Upper lobe of left lung (tissue), 6 donors: Measurements from ENCODE around the gene TMEM132E. TPM values are rescaled to one million over a fixed set of nuclear protein-coding genes. Genes with fewer than 3 reads are reported as not detected.

Source experiments
- ATAC-seq, 2 donors: fragments of 200-7000 bp; cut with Tn5 transposase; one replicate each; pipeline ENCODE4 v1.9.1; 2022; ENCODE audit warnings: mild to moderate bottlenecking in 2 of 2, moderate library complexity in 2 of 2; ENCODE audit not compliant: low FRiP score in 2 of 2
- DNase-seq, 2 donors: peaks; one replicate each; pipeline ENCODE4 v3.0.0-alpha.2; 2019 to 2020
- H3K27ac ChIP-seq, 4 donors: fragments of 200-600 bp; sonication (generic); one replicate each; pipeline ENCODE4 v1.5.1; 2016 to 2019
- H3K27me3 ChIP-seq, 4 donors: fragments of 200-600 bp; sonication (generic); one replicate each; pipeline ENCODE4 v1.5.1; 2017 to 2019
- H3K36me3 ChIP-seq, 4 donors: fragments of 200-600 bp; sonication (generic); one replicate each; pipeline ENCODE4 v1.5.1; 2016 to 2019
- H3K4me1 ChIP-seq, 4 donors: fragments of 200-600 bp; sonication (generic); one replicate each; pipeline ENCODE4 v1.5.1; 2018 to 2019
- H3K4me3 ChIP-seq, 4 donors: fragments of 200-600 bp; sonication (generic); one replicate each; pipeline ENCODE4 v1.5.1; 2017 to 2019; ENCODE audit warnings: mild to moderate bottlenecking in 2 of 4, moderate library complexity in 1 of 4
- H3K9me3 ChIP-seq, 4 donors: fragments of 200-600 bp; sonication (generic); one replicate each; pipeline ENCODE4 v1.5.1; 2018 to 2019
- EP300 ChIP-seq, 4 donors: sonication (generic); formaldehyde crosslinking; IDR thresholded peaks; one replicate each; pipeline ENCODE4 v1.5.1; 2017; ENCODE audit warnings: antibody characterized with exemption in 4 of 4, control low read depth in 2 of 4
- POLR2A ChIP-seq, 4 donors: fragments of 450-650 bp; IDR thresholded peaks; one replicate each; pipeline ENCODE4 v1.5.1; 2016 to 2017; ENCODE audit warnings: antibody characterized with exemption in 4 of 4, mild to moderate bottlenecking in 2 of 4
- POLR2AphosphoS5 ChIP-seq, 2 donors: sonication (generic); formaldehyde crosslinking; IDR thresholded peaks; one replicate each; pipeline ENCODE4 v1.5.1; 2017; ENCODE audit warnings: antibody characterized with exemption in 2 of 2
- WGBS, 2 donors: methylation state at CpG; one replicate each; pipeline ENCODE4 v1.1.5; 2017 to 2018; 5-methylcytosine and 5-hydroxymethylcytosine counted together
- total RNA-seq, 6 donors: library from RNA; depleted of rRNA in 4 of 6; stranded (reverse); fragments of >200 nt in 4 of 6; gene quantifications; one replicate each; pipeline versions ENCODE4 v1.1.0 to v1.2.1, GENCODE V29; 2016 to 2021
- TF ChIP-seq, protein P1 (sequence below), 6 experiments: fragments of 450-650 bp in 4 of 6; fragments of 200-600 bp in 2 of 6; sonication (generic) in 2 of 6; IDR thresholded peaks; one replicate each; pipeline ENCODE4 v1.5.1; 2016 to 2019; ENCODE audit warnings: antibody characterized with exemption in 6 of 6
- donor health status: DM: no; HTN: no; CAD: no; lungs with moderate emphysema.
- donor health status: DM: no; HTN: yes; CAD: no; lungs with severe emphysema.

TMEM132E gene
- total RNA-seq, 6 donors from 2014 or later: 0.06 to 0.17 TPM; not detected in 4

DNA sequence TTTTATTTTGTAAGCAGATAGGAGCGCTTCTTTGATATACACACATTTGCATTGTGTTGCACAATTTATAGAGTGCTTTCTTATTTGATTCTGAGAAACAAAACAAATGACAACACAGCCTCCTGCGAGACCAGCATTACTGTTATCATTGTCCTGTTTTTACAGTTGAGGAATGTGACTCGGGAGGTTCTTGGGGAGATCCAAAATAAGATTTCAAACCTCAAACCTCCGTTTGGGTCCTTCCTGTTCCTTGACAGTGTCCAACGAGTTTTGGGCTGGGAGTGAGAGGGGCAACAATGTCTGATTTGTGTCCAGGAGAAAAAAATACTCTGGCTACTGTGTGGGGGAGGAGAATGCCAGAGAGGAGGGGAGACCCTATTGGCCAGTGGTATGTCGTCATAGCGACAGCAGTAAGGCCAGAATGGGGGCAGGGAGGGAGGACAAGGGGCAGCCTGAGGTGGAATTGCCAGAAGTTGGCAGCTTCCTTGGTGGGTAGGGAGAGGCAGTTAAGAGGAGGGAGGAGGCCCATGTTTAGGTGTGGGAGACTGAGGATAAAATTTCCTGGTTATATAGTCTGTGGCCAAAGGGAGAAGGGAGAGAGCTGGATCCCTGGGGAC lies 45.5 kb downstream of the TMEM132E start:
- Histone ChIP-seq H3K9me3 (no peaks in the 10 kb centered on the region), H3K4me1 (peaks cover 0 to 9% (median 3%) of the 10 kb centered on the region in 4 donors), H3K27me3 (peaks cover 0 to 29% (median 9%) of the 10 kb centered on the region in 4 donors), H3K36me3 (no peaks in the 10 kb centered on the region), H3K27ac (no peak overlapping the region), H3K4me3 (no peak overlapping the region)
- no peak for DNase-seq
- 28 to 34% methylated on average over 7 of the region's 7 CpGs for WGBS, 2 donors
- no peak for ATAC-seq
- TF ChIP-seq POLR2AphosphoS5 (IDR thresholded peaks at IDR 0.05) (no peak), EP300 (IDR thresholded peaks at IDR 0.05) (no peak), POLR2A (IDR thresholded peaks at IDR 0.05) (no peak)
- TF ChIP-seq, protein P1, sequence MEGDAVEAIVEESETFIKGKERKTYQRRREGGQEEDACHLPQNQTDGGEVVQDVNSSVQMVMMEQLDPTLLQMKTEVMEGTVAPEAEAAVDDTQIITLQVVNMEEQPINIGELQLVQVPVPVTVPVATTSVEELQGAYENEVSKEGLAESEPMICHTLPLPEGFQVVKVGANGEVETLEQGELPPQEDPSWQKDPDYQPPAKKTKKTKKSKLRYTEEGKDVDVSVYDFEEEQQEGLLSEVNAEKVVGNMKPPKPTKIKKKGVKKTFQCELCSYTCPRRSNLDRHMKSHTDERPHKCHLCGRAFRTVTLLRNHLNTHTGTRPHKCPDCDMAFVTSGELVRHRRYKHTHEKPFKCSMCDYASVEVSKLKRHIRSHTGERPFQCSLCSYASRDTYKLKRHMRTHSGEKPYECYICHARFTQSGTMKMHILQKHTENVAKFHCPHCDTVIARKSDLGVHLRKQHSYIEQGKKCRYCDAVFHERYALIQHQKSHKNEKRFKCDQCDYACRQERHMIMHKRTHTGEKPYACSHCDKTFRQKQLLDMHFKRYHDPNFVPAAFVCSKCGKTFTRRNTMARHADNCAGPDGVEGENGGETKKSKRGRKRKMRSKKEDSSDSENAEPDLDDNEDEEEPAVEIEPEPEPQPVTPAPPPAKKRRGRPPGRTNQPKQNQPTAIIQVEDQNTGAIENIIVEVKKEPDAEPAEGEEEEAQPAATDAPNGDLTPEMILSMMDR (IDR thresholded peaks at IDR 0.05): no peak

DNA sequence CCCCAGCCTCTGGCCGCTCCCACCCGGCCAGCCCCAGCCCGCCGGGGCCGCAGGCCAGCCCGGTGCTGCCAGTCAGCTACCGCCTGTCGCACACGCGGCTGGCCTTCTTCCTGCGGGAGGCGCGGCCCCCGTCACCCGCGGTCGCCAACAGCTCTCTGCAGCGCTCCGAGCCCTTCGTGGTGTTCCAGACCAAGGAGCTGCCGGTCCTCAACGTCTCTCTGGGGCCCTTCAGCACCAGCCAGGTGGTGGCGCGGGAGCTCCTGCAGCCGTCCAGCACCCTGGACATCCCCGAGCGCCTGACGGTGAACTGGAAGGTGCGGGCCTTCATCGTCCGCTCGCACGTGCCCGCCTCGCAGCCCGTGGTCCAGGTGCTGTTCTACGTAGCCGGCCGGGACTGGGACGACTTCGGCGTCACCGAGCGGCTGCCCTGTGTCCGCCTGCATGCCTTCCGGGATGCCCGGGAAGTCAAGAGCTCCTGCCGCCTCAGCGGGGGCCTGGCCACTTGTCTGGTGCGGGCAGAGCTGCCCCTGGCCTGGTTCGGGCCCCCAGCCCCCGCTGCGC lies 46.8 kb downstream of the TMEM132E start:
- ATAC-seq: no peak
- H3K9me3 ChIP-seq: no peaks in the 10 kb centered on the region
- peaks cover 0 to 9% (median 3%) of the 10 kb centered on the region in 4 donors for H3K4me1 ChIP-seq
- no peak overlapping the region for H3K4me3 ChIP-seq
- no peaks in the 10 kb centered on the region for H3K36me3 ChIP-seq
- no peak overlapping the region for H3K27ac ChIP-seq
- DNase-seq: peak in 1 of 2 donors; percentile 76
- WGBS, 2 donors: 0 to 10% methylated on average over 2 to 36 of the region's 53 CpGs
- H3K27me3 ChIP-seq: peaks cover 0 to 29% (median 9%) of the 10 kb centered on the region in 4 donors
- TF ChIP-seq EP300 (IDR thresholded peaks at IDR 0.05) (no peak), POLR2AphosphoS5 (IDR thresholded peaks at IDR 0.05) (no peak), POLR2A (IDR thresholded peaks at IDR 0.05) (no peak)
- TF ChIP-seq, protein P1 (IDR thresholded peaks at IDR 0.05): no peak

DNA sequence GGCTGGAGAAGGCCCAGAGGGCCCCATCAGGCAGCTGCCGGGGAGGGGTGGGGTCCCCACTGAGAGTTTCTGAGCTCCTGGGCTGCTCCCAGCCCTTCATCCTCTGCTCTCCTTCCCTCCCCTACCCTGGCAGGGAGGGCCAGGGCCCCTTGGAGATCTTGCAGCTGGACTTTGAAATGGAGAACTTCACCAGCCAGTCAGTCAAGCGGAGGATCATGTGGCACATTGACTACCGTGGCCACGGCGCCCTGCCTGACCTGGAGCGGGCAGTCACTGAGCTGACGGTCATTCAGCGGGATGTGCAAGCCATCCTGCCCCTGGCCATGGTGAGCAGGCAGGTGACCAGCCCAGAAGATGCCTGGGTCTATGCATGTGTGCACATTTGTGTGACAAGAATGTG lies 49.5 kb downstream of the TMEM132E start:
- H3K9me3 ChIP-seq: no peaks in the 10 kb centered on the region
- peaks cover 0 to 9% (median 3%) of the 10 kb centered on the region in 4 donors for H3K4me1 ChIP-seq
- H3K4me3 ChIP-seq: no peak overlapping the region
- peaks cover 0 to 29% (median 9%) of the 10 kb centered on the region in 4 donors for H3K27me3 ChIP-seq
- TF ChIP-seq POLR2AphosphoS5 (IDR thresholded peaks at IDR 0.05) (no peak), POLR2A (IDR thresholded peaks at IDR 0.05) (no peak), EP300 (IDR thresholded peaks at IDR 0.05) (no peak)
- TF ChIP-seq, protein P1 (IDR thresholded peaks at IDR 0.05): no peak
- WGBS, 2 donors: 60 to 74% methylated on average over 2 to 8 of the region's 8 CpGs
- no peak overlapping the region for H3K27ac ChIP-seq
- no peak for ATAC-seq
- DNase-seq: peak in 1 of 2 donors; percentile 62
- H3K36me3 ChIP-seq: no peaks in the 10 kb centered on the region

DNA sequence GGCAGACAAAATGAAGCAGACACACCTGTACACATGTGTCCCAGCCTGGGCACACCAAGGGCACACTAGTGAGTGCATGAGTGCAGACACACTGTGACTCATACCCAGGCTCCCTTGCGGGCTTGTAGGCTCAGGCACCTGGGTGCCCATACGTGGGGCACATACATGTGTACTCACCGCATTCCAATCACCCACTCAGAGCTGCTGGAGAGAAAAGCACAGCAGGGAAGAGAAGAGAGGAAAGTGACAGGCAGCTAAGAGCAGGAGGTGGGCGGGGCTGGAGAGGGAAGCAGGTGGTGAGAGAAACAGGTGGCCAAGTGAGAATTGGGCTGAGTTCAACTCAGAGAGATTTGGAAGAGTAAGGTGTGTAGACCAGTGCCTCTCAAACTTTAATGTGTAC lies 54.0 kb downstream of the TMEM132E start:
- no peak overlapping the region for H3K27ac ChIP-seq
- H3K36me3 ChIP-seq: no peaks in the 10 kb centered on the region
- TF ChIP-seq POLR2A (IDR thresholded peaks at IDR 0.05) (no peak), POLR2AphosphoS5 (IDR thresholded peaks at IDR 0.05) (no peak), EP300 (IDR thresholded peaks at IDR 0.05) (no peak)
- TF ChIP-seq, protein P1 (IDR thresholded peaks at IDR 0.05): no peak
- ATAC-seq (no peak), DNase-seq (peak in 1 of 2 donors; percentile 27)
- no peak overlapping the region for H3K4me3 ChIP-seq
- WGBS, 2 donors: 42 to 46% methylated on average over 4 of the region's 4 CpGs
- H3K9me3 ChIP-seq: no peaks in the 10 kb centered on the region
- peaks cover 7 to 11% (median 8%) of the 10 kb centered on the region in 4 donors for H3K4me1 ChIP-seq
- peaks cover 0 to 13% (median 5%) of the 10 kb centered on the region in 4 donors for H3K27me3 ChIP-seq
